SK-N-SH (cell line): ENCODE results near the gene ATP13A4. TPM values are rescaled to one million over a fixed set of nuclear protein-coding genes. Genes with fewer than 3 reads are reported as not detected.

ENCODE experiments used
- CTCF ChIA-PET: fragments of 300-600, 350-600 bp; formaldehyde crosslinking; extraction: SDS; loops from one replicate; lab custom pipeline; 2021; lab: Yijun Ruan, JAX
- POLR2A ChIA-PET: fragments of 350-600 bp; sonication (Branson Sonifier 250); formaldehyde crosslinking; extraction: SDS; loops from one replicate; lab custom pipeline; 2020; ENCODE audit warnings: antibody characterized with exemption, inconsistent platforms; lab: Yijun Ruan, JAX
- DNase-seq: peaks from one replicate; pipeline ENCODE4 v3.0.0; 2012
- H2AFZ ChIP-seq: fragments of 200-600 bp; sonication (generic); 2 replicates; pipeline ENCODE4 v1.8.1; 2016; ENCODE audit warnings: antibody characterized with exemption, mild to moderate bottlenecking, low read depth
- H3F3A ChIP-seq: fragments of 200-600 bp; sonication (generic); replicated peaks from 2 replicates; pipeline ENCODE3; 2016; ENCODE audit warnings: antibody characterized with exemption, mild to moderate bottlenecking; ENCODE audit not compliant: insufficient read depth
- H3K27ac ChIP-seq, 2 experiments: fragments of 200-500 bp in 1 of 2; fragments of 200-600 bp in 1 of 2; sonication (Bioruptor generic) in 1 of 2; sonication (generic), shearing (Covaris generic) in 1 of 2; 2 replicates each; pipeline versions ENCODE4 v1.5.1 to v1.6.1; 2014 to 2016; ENCODE audit warnings: low read depth in 2 of 2, inconsistent platforms in 1 of 2, low read length in 1 of 2, mild to moderate bottlenecking in 1 of 2, mixed read lengths in 1 of 2
- H3K27me3 ChIP-seq: fragments of 200-600 bp; sonication (generic), shearing (Covaris generic); 2 replicates; pipeline ENCODE4 v1.6.1; 2016; ENCODE audit warnings: mixed run types; ENCODE audit not compliant: insufficient read depth
- H3K36me3 ChIP-seq, 2 experiments: fragments of 200-500 bp in 1 of 2; fragments of 200-600 bp in 1 of 2; sonication (Bioruptor generic) in 1 of 2; sonication (generic) in 1 of 2; replicated peaks in 1 of 2; 2 replicates each; pipeline versions ENCODE3 to v1.5.1; 2014 to 2016; ENCODE audit warnings: low read length in 1 of 2, mild to moderate bottlenecking in 1 of 2; ENCODE audit not compliant: insufficient read depth in 2 of 2, control insufficient read depth in 1 of 2
- H3K4me1 ChIP-seq, 2 experiments: fragments of 200-500 bp in 1 of 2; fragments of 200-600 bp in 1 of 2; sonication (Bioruptor generic) in 1 of 2; sonication (generic), shearing (Covaris generic) in 1 of 2; 2 replicates each; pipeline versions ENCODE4 v1.5.1 to v1.6.1; 2014 to 2016; ENCODE audit warnings: low read depth in 1 of 2, low read length in 1 of 2, mixed run types in 1 of 2; ENCODE audit not compliant: insufficient read depth in 2 of 2, control insufficient read depth in 1 of 2
- H3K4me2 ChIP-seq: fragments of 200-600 bp; sonication (generic), shearing (Covaris generic); 2 replicates; pipeline ENCODE4 v1.6.1; 2017; ENCODE audit warnings: mixed run types
- H3K4me3 ChIP-seq, 2 experiments: fragments of 200-500 bp in 1 of 2; fragments of 200-600 bp in 1 of 2; sonication (Bioruptor generic) in 1 of 2; sonication (generic), shearing (Covaris generic) in 1 of 2; 2 replicates each; pipeline versions ENCODE4 v1.5.1 to v1.8.1; 2014 to 2016; ENCODE audit warnings: low read depth in 2 of 2, inconsistent platforms in 1 of 2, low read length in 1 of 2, mild to moderate bottlenecking in 1 of 2, mixed read lengths in 1 of 2, moderate library complexity in 1 of 2
- H3K79me2 ChIP-seq: fragments of 200-600 bp; sonication (generic); 2 replicates; pipeline ENCODE4 v1.8.1; 2017; ENCODE audit warnings: mild to moderate bottlenecking; ENCODE audit not compliant: insufficient read depth
- H3K9ac ChIP-seq: fragments of 200-600 bp; sonication (generic); 2 replicates; pipeline ENCODE4 v1.6.1; 2017; ENCODE audit warnings: mixed run types
- H3K9me2 ChIP-seq: fragments of 200-600 bp; sonication (generic); 2 replicates; pipeline ENCODE4 v1.6.1; 2017; ENCODE audit warnings: mixed run types
- H3K9me3 ChIP-seq: fragments of 200-600 bp; sonication (generic); 2 replicates; pipeline ENCODE4 v1.6.1; 2017; ENCODE audit warnings: mixed run types, mild to moderate bottlenecking, moderate library complexity
- H4K20me1 ChIP-seq: fragments of 200-600 bp; sonication (generic); 2 replicates; pipeline ENCODE4 v1.6.1; 2017; ENCODE audit warnings: mild to moderate bottlenecking, mixed run types; ENCODE audit not compliant: insufficient read depth
- EP300 ChIP-seq, 2 experiments: IDR thresholded peaks; 2 replicates each; pipeline versions ENCODE4 v1.4.0 to v1.6.1; 2012; ENCODE audit warnings: borderline replicate concordance in 1 of 2, low read depth in 1 of 2, low read length in 1 of 2
- EZH2phosphoT487 ChIP-seq: fragments of 200-600 bp; sonication (generic); IDR thresholded peaks from 2 replicates; pipeline ENCODE4 v1.6.1; 2017; ENCODE audit warnings: low read depth, mixed run types, mild to moderate bottlenecking, antibody characterized with exemption, moderate library complexity, borderline replicate concordance
- FOXJ3 ChIP-seq: sonication (generic); formaldehyde crosslinking; IDR thresholded peaks from 2 replicates; pipeline ENCODE4 v1.5.1; 2020; ENCODE audit warnings: mild to moderate bottlenecking, missing genetic modification reagents
- MXI1 ChIP-seq: IDR thresholded peaks from 2 replicates; pipeline ENCODE4 v1.6.1; 2012; ENCODE audit warnings: mild to moderate bottlenecking, low read depth, low read length, improper control_type of control experiment
- NFIC ChIP-seq: IDR thresholded peaks from 2 replicates; pipeline ENCODE4 v1.4.0; 2012; ENCODE audit warnings: borderline replicate concordance
- POLR2AphosphoS5 ChIP-seq: IDR thresholded peaks from 2 replicates; pipeline ENCODE4 v1.6.1; 2012; ENCODE audit warnings: low read depth, low read length
- RAD21 ChIP-seq: IDR thresholded peaks from 2 replicates; pipeline ENCODE4 v1.6.1; 2012; ENCODE audit warnings: mild to moderate bottlenecking, low read length
- TEAD4 ChIP-seq: IDR thresholded peaks from 2 replicates; pipeline ENCODE4 v1.4.0; 2012; ENCODE audit warnings: mild to moderate bottlenecking, borderline replicate concordance; ENCODE audit not compliant: insufficient read depth
- WGBS: methylation state at CpG from one replicate; pipeline ENCODE4 v1.1.6; 2017; ENCODE audit warnings: low lambda C conversion rate; 5-methylcytosine and 5-hydroxymethylcytosine counted together
- polyA plus RNA-seq, 3 experiments: library from polyadenylated mRNA; depleted of rRNA; stranded (reverse); fragments of >200 nt; gene quantifications; 2 replicates each; pipeline ENCODE4 v1.2.3, GENCODE V29; 2012
- TF ChIP-seq, protein P1 (sequence below): fragments of 150-350 bp; IDR thresholded peaks from 2 replicates; pipeline ENCODE4 v1.6.1; 2017; ENCODE audit warnings: antibody characterized with exemption, low read length, low read depth, borderline replicate concordance
- TF ChIP-seq, protein P2 (sequence below): IDR thresholded peaks from 2 replicates; pipeline ENCODE4; 2012
- TF ChIP-seq, protein P3 (sequence below): IDR thresholded peaks from 2 replicates; pipeline ENCODE4 v1.4.0; 2012; ENCODE audit warnings: low read depth, borderline replicate concordance

Gene ATP13A4
- polyA plus RNA-seq, 1 of the 3 experiments (the other 2 are of a cell fraction), result 0.02 TPM

GRCh38 chr3:193396451-193397244, 158.0 kb downstream of the ATP13A4 start:
- ChIA-PET CTCF (no interaction called here), POLR2A (no interaction called here)
- Histone ChIP-seq H3K27me3 (no peaks in the 10 kb centered on the region), H3F3A (no peaks in the 10 kb centered on the region), H3K9me2 (no peaks in the 10 kb centered on the region), H3K4me3 (no peak overlapping the region), H3K4me2 (no peak overlapping the region), H3K27ac (no peak overlapping the region), H3K4me1 (no peaks in the 10 kb centered on the region), H4K20me1 (no peaks in the 10 kb centered on the region), H3K79me2 (no peaks in the 10 kb centered on the region), H3K9me3 (no peaks in the 10 kb centered on the region), H2AFZ (no peak overlapping the region), H3K36me3 (no peaks in the 10 kb centered on the region), H3K9ac (no peak overlapping the region)
- WGBS, result 5% methylated on average over 7 of the region's 7 CpGs
- TF ChIP-seq NFIC (no peak), TEAD4 (no peak), FOXJ3 (CRISPR knock-in tag) (no peak), POLR2AphosphoS5 (no peak)
- no peak for DNase-seq

DNA sequence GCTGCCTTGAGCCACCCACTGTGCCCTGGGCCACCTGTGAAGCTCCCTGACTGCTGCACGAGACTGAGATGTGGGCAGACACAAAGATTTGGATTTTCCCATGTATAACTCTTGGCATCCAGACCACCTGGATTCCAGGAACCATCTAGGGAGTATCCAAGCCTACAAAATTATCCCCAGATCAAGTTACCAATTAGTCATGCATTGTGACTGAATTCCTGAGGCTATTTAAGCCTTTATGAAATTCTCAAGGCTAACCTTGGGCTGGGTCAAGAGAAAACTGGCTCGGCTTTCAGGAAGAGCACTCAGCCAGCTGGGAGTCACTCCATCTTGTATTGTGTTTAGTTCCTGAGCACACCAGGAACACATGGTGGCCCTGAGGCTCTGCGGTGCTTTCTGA, 162.8 kb downstream of the ATP13A4 start:
- no peak overlapping the region for H3K27ac ChIP-seq
- H3K4me1 ChIP-seq, result no peaks in the 10 kb centered on the region
- no peak overlapping the region for H3K9ac ChIP-seq
- ChIA-PET CTCF (no interaction called here), POLR2A (no interaction called here)
- H3K4me2 ChIP-seq, result no peak overlapping the region
- H3K79me2 ChIP-seq, result no peaks in the 10 kb centered on the region
- no peak overlapping the region for H3K4me3 ChIP-seq
- H3K9me2 ChIP-seq, result no peaks in the 10 kb centered on the region
- H2AFZ ChIP-seq, result no peak overlapping the region
- H3K9me3 ChIP-seq, result no peaks in the 10 kb centered on the region
- DNase-seq, result no peak
- TF ChIP-seq FOXJ3 (CRISPR knock-in tag) (no peak), NFIC (no peak), RAD21 (no peak), EP300 (IDR thresholded peaks at IDR 0.05; ENCODE audit: borderline replicate concordance in 1 of 2, low read depth in 1 of 2, low read length in 1 of 2) (no peak), EZH2phosphoT487 (no peak), MXI1 (no peak)
- TF ChIP-seq, protein P1, sequence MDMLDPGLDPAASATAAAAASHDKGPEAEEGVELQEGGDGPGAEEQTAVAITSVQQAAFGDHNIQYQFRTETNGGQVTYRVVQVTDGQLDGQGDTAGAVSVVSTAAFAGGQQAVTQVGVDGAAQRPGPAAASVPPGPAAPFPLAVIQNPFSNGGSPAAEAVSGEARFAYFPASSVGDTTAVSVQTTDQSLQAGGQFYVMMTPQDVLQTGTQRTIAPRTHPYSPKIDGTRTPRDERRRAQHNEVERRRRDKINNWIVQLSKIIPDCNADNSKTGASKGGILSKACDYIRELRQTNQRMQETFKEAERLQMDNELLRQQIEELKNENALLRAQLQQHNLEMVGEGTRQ, result no peak
- TF ChIP-seq, protein P2, sequence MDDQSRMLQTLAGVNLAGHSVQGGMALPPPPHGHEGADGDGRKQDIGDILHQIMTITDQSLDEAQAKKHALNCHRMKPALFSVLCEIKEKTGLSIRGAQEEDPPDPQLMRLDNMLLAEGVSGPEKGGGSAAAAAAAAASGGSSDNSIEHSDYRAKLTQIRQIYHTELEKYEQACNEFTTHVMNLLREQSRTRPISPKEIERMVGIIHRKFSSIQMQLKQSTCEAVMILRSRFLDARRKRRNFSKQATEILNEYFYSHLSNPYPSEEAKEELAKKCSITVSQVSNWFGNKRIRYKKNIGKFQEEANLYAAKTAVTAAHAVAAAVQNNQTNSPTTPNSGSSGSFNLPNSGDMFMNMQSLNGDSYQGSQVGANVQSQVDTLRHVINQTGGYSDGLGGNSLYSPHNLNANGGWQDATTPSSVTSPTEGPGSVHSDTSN, result no peak
- TF ChIP-seq, protein P3, sequence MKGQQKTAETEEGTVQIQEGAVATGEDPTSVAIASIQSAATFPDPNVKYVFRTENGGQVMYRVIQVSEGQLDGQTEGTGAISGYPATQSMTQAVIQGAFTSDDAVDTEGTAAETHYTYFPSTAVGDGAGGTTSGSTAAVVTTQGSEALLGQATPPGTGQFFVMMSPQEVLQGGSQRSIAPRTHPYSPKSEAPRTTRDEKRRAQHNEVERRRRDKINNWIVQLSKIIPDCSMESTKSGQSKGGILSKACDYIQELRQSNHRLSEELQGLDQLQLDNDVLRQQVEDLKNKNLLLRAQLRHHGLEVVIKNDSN, result no peak
- H3K27me3 ChIP-seq, result peaks cover 7% of the 10 kb centered on the region; the same call in 1 of the 2 replicates
- no peaks in the 10 kb centered on the region for H4K20me1 ChIP-seq
- no peaks in the 10 kb centered on the region for H3K36me3 ChIP-seq
- 14% methylated on average over 3 of the region's 3 CpGs for WGBS
- H3F3A ChIP-seq, result no peaks in the 10 kb centered on the region
